Naive thymus-derived CD8-positive, alpha-beta T cell (primary cell): ENCODE results near the gene KDM3A. TPM values are rescaled to one million over a fixed set of nuclear protein-coding genes. Genes with fewer than 3 reads are reported as not detected.

Experiments
- ATAC-seq, 2 donors: fragments of 150-1000 bp; cut with Tn5 transposase in 1 of 2; sonication (Bioruptor Pico), chemical (Tn5 transposase) in 1 of 2; 1 replicate in 1 of 2; 2 replicates in 1 of 2; pipeline ENCODE4 v1.10.0; 2021; ENCODE audit warnings: mild to moderate bottlenecking in 2 of 2, moderate library complexity in 2 of 2
- POLR2A ChIA-PET: fragments of 350-600 bp; sonication (Branson Sonifier 250); formaldehyde crosslinking; loops from one replicate; lab custom pipeline; 2021; ENCODE audit warnings: antibody characterized with exemption; lab: Charles Lee
- DNase-seq, 10 donors: peaks; one replicate each; pipeline versions ENCODE4 v3.0.0 to v3.0.0-alpha.2; 2020 to 2022
- H3K27ac Mint-ChIP-seq, 10 donors: one replicate each; pipeline ENCODE4 v1.8.0; 2020 to 2022; ENCODE audit warnings: mild to moderate bottlenecking in 10 of 10, mixed read lengths in 10 of 10, moderate library complexity in 4 of 10, inconsistent platforms in 1 of 10
- H3K27me3 Mint-ChIP-seq, 5 donors: one replicate each; pipeline ENCODE4 v1.8.0; 2021 to 2022; ENCODE audit warnings: mixed read lengths in 5 of 5
- H3K36me3 Mint-ChIP-seq, 3 donors: one replicate each; pipeline ENCODE4 v1.8.0; 2020 to 2022; ENCODE audit warnings: mixed read lengths in 3 of 3, mild to moderate bottlenecking in 2 of 3, inconsistent platforms in 1 of 3
- H3K4me1 Mint-ChIP-seq, 4 donors: one replicate each; pipeline ENCODE4 v1.8.0; 2021 to 2022; ENCODE audit warnings: mixed read lengths in 4 of 4
- H3K4me3 Mint-ChIP-seq, 10 donors: one replicate each; pipeline ENCODE4 v1.8.0; 2020 to 2022; ENCODE audit warnings: mild to moderate bottlenecking in 10 of 10, mixed read lengths in 10 of 10, moderate library complexity in 6 of 10, inconsistent platforms in 1 of 10
- H3K9me3 Mint-ChIP-seq, 9 donors: one replicate each; pipeline ENCODE4 v1.8.0; 2020 to 2022; ENCODE audit warnings: mixed read lengths in 9 of 9, mild to moderate bottlenecking in 3 of 9, inconsistent platforms in 1 of 9, moderate library complexity in 1 of 9
- polyA plus RNA-seq, 3 donors: library from polyadenylated mRNA; unstranded; fragments of 300-500 nt; fragmentation: Illumina TruSeq; gene quantifications; one replicate each; pipeline ENCODE4 v1.2.3, GENCODE V29; 2021
- total RNA-seq, 8 experiments: library from RNA in 2 of 8; stranded (reverse) in 2 of 8; gene quantifications; one replicate each; pipeline ENCODE4 v1.2.3 and lab custom pipeline; 2021 to 2026

KDM3A gene
- total and polyA plus RNA-seq, 5 experiments from 2014 or later: 12.6 to 194 (median 30.4) TPM

DNA sequence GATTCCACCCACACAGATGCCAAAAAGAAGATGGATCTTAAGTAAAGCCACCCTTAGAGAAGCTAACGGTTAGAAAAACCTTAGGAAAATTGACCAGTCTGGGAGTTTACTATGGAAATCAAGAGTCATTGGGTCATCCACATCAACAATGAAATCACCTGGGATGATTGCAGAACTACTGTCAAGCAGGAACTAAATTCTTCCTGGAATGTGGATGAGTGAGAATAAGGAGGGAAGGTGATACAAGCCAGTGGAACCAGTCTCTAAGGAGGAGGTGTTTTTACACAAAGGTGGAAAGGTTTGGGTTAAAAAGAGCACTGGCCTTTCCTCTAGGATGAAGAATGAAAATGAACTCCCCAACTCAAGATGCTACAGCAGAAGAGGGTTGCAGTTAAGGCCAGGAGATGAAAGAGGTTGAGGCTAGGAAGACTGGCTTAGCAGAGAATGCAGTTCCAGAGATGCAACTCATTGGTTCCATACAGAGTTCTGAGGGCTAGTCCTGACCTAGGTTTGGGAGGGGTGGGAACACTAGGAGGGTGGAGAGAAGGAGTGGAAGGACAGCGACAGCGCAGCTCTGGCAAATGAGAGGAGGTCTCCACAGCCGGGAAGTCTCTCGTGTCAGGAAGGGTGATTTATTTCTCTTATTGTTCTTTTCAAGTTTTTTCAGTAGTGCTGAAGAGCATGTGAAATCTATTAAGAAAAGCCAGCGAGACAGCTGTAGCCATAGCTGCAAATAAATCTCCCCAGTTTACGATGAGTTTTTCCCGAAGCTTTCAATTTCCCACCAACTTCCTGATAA lies 27.7 kb upstream of the KDM3A start:
- POLR2A ChIA-PET: no interaction called here
- DNase-seq (no peak), ATAC-seq (no peak)
- Mint-ChIP-seq H3K36me3 (peaks cover 0 to 15% (median 0%) of the 10 kb centered on the region in 3 donors), H3K27ac (peak overlapping the region in 1 of 10 donors; percentile 18), H3K4me1 (peaks cover 0 to 21% (median 6%) of the 10 kb centered on the region in 4 donors), H3K4me3 (no peak overlapping the region), H3K9me3 (peaks cover 0 to 12% (median 3%) of the 10 kb centered on the region in 9 donors), H3K27me3 (peaks cover 16 to 40% (median 25%) of the 10 kb centered on the region in 5 donors)

DNA sequence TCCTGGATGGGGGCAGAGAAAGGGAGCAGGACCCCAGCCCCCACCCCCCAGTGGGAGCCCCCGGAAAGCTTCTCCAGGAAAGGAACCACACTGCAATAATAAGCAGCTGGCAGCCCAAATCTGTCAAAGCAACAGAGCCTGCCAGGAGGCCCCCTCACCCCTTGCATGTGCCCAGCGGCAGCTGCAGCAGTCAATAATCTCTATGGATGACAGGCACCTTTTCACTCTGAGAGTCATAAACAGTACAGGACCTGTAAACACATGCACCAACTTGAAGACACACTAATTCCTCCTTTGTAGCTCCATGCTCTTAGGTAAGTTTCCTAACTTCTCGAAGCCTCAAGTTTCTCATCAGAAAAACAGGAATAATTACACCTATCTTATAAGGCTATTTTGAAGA lies 26.2 kb upstream of the KDM3A start:
- POLR2A ChIA-PET: no interaction called here
- ATAC-seq (no peak), DNase-seq (no peak)
- Mint-ChIP-seq H3K9me3 (peaks cover 0 to 11% (median 3%) of the 10 kb centered on the region in 9 donors), H3K36me3 (peaks cover 0 to 12% (median 0%) of the 10 kb centered on the region in 3 donors), H3K4me1 (peaks cover 0 to 21% (median 6%) of the 10 kb centered on the region in 4 donors), H3K27ac (no peak overlapping the region), H3K4me3 (no peak overlapping the region), H3K27me3 (peaks cover 14 to 44% (median 27%) of the 10 kb centered on the region in 5 donors)

DNA sequence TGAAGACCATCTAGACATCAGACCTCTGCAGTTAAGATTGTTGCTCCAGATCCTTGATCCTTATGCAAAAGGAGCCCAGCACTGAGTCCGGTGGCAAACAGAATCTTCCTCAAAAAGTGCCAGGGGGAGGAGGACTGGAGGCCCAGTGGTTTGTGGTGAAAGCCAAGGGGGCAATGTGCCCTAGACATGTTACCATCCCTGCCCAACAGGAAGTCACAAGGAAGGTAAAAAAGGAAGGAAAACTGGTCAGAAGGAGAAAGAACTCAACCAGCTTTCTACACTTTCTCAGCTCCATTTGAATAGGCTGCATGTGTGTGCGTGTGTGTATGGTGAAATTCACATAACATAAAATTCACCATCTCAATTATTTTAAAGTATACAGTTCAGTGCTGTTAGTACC lies 25.0 kb upstream of the KDM3A start:
- Mint-ChIP-seq H3K27me3 (peaks cover 14 to 47% (median 30%) of the 10 kb centered on the region in 5 donors), H3K9me3 (peaks cover 0 to 6% (median 2%) of the 10 kb centered on the region in 9 donors), H3K36me3 (peaks cover 0 to 14% (median 0%) of the 10 kb centered on the region in 3 donors), H3K4me3 (no peak overlapping the region), H3K27ac (no peak overlapping the region), H3K4me1 (peaks cover 0 to 21% (median 6%) of the 10 kb centered on the region in 4 donors)
- DNase-seq (no peak), ATAC-seq (no peak)
- POLR2A ChIA-PET: no interaction called here

DNA sequence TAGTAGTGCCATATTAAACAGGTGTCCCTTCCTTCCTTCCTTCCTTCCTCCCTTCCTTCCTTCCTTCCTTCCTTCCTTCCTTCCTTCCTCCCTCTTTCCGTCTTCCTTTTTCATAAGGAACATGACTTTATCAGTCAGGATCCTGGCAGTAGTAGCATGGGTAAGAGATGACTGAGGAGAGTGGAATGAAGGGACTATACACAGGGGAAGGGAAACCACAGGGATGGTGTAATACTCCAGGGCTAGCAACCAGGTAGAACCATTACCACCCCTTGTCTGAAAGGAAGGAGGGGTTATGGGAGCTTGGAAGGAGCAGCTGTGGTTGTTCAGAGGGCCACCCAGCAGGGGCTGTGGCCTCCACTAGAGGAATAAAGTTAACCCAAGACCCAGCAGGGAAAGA lies 23.2 kb upstream of the KDM3A start:
- POLR2A ChIA-PET: interaction anchor here (1.2 kb wide), 1 partner anchor 24 kb away, joined by 4 read pairs; the partner anchor contains the start of gene KDM3A
- H3K27me3 Mint-ChIP-seq: peaks cover 10 to 32% (median 24%) of the 10 kb centered on the region in 5 donors
- H3K9me3 Mint-ChIP-seq: peaks cover 0 to 11% (median 3%) of the 10 kb centered on the region in 9 donors
- no peak overlapping the region for H3K27ac Mint-ChIP-seq
- DNase-seq (no peak), ATAC-seq (no peak)
- H3K4me1 Mint-ChIP-seq: peaks cover 0 to 21% (median 5%) of the 10 kb centered on the region in 4 donors
- H3K36me3 Mint-ChIP-seq: peaks cover 0 to 12% (median 11%) of the 10 kb centered on the region in 3 donors
- H3K4me3 Mint-ChIP-seq: no peak overlapping the region

DNA sequence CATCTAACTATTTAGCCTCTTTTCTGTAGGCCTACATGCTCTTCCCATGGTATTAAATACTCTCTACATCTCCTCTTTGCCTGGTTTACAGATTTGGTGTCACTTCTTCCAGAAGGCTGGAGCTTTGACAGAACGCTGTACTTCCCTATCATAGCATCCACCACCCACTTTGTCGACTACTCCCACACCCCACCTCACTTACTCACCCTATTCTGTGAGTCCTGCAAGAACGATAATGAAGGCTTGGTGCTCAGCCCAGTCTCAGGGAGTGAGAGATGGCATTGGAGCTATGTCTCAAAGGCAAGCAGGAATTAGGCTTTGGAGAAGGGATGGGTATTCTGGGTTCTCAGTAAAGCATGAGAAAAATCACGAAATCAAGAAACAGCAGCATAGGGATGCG lies 20.3 kb upstream of the KDM3A start:
- Mint-ChIP-seq H3K9me3 (peaks cover 0 to 14% (median 3%) of the 10 kb centered on the region in 9 donors), H3K4me1 (peaks cover 0 to 3% (median 0%) of the 10 kb centered on the region in 4 donors), H3K4me3 (no peak overlapping the region), H3K36me3 (peaks cover 0 to 19% (median 10%) of the 10 kb centered on the region in 3 donors), H3K27ac (no peak overlapping the region), H3K27me3 (peaks cover 11 to 34% (median 18%) of the 10 kb centered on the region in 5 donors)
- ATAC-seq: no peak
- POLR2A ChIA-PET: no interaction called here
- DNase-seq: no peak

DNA sequence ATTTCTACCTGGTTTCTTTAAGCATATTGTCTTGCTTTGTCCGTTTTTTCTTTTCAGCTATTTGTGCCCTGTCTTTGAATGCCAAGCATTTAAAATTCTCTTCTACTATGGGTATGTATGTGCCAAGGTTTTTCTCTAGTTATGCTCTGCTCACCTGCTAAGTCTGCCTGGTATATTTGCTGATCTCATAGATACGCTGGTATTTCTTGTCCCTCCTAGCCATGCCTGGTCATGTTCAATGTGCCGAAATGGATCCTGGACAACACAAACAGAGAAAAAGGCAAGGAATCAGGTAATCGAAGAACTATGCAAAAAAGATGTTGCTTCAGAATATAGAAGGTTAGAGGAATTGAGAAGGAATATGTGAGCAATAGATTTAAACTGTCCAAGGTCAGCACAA lies 14.9 kb upstream of the KDM3A start:
- Mint-ChIP-seq H3K27me3 (peaks cover 0 to 40% (median 16%) of the 10 kb centered on the region in 5 donors), H3K27ac (no peak overlapping the region), H3K36me3 (peaks cover 0 to 24% (median 11%) of the 10 kb centered on the region in 3 donors), H3K4me3 (no peak overlapping the region), H3K9me3 (peaks cover 0 to 17% (median 12%) of the 10 kb centered on the region in 9 donors), H3K4me1 (no peaks in the 10 kb centered on the region)
- ATAC-seq: no peak
- DNase-seq: no peak
- POLR2A ChIA-PET: no interaction called here

- Mint-ChIP-seq H3K4me1 (no peaks in the 10 kb centered on the region), H3K36me3 (peaks cover 0 to 10% (median 6%) of the 10 kb centered on the region in 3 donors), H3K4me3 (no peak overlapping the region), H3K27ac (no peak overlapping the region), H3K27me3 (peaks cover 0 to 28% (median 6%) of the 10 kb centered on the region in 5 donors), H3K9me3 (peaks cover 0 to 11% (median 5%) of the 10 kb centered on the region in 9 donors)
- POLR2A ChIA-PET: interaction anchor here (1.9 kb wide), 1 partner anchor 12 kb away, joined by 7 read pairs; the partner anchor contains the start of gene KDM3A
- ATAC-seq (no peak), DNase-seq (no peak)
Observed at GRCh38 chr2:86429335-86429734, 11.8 kb upstream of the KDM3A start.

DNA sequence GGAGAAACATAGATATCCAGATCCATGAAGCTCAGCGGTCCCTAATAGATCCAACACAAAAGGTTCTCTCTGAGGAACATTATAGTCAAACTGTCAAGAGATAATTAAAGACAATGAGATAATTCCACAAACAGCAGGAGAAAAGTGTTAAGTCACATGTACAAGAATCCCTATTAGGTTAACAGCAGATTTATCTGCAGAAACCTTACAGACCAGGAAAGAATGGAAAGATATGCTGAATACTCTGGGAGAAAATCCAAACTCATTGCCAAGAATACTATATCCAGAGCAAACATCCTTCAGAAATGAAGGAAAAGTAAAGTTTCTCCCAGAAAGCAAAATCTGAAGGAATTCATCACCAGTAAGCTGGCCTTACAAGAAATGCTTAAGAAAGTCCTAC lies 10.8 kb upstream of the KDM3A start:
- Mint-ChIP-seq H3K9me3 (peaks cover 0 to 11% (median 5%) of the 10 kb centered on the region in 9 donors), H3K27ac (no peak overlapping the region), H3K4me1 (no peaks in the 10 kb centered on the region), H3K36me3 (peaks cover 0 to 10% (median 6%) of the 10 kb centered on the region in 3 donors), H3K4me3 (no peak overlapping the region), H3K27me3 (peaks cover 0 to 25% (median 6%) of the 10 kb centered on the region in 5 donors)
- DNase-seq (no peak), ATAC-seq (no peak)
- POLR2A ChIA-PET: no interaction called here

DNA sequence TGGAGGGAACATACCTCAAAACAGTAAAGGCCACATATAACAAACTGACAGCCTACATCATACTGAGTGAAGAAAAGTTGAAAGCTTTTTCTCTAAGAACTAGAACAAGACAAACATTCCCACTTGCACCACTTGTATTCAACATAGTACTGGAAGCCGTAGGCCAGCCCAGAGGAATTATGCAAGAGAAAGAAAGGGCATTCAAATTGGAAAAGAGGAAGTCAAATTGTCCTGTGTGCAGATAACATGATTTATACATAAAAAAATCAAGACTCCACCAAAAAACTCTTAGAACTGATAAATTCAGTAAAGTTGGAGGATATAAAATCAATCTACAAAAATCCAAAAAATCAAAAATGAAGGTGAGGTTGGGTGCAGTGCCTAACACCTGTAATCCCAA lies 8.0 kb upstream of the KDM3A start:
- ATAC-seq (no peak), DNase-seq (no peak)
- H3K4me3 Mint-ChIP-seq: no peak overlapping the region
- POLR2A ChIA-PET: no interaction called here
- H3K4me1 Mint-ChIP-seq: no peaks in the 10 kb centered on the region
- peaks cover 0 to 13% (median 2%) of the 10 kb centered on the region in 5 donors for H3K27me3 Mint-ChIP-seq
- H3K36me3 Mint-ChIP-seq: peaks cover 0 to 16% (median 10%) of the 10 kb centered on the region in 3 donors
- H3K9me3 Mint-ChIP-seq: peaks cover 0 to 20% (median 10%) of the 10 kb centered on the region in 9 donors
- no peak overlapping the region for H3K27ac Mint-ChIP-seq

GRCh38 chr2:86434290-86434689 lies 6.9 kb upstream of the KDM3A start:
- Mint-ChIP-seq H3K27ac (no peak overlapping the region), H3K9me3 (peaks cover 0 to 26% (median 15%) of the 10 kb centered on the region in 9 donors), H3K4me3 (no peak overlapping the region), H3K4me1 (no peaks in the 10 kb centered on the region), H3K36me3 (peaks cover 0 to 16% (median 14%) of the 10 kb centered on the region in 3 donors), H3K27me3 (peaks cover 0 to 10% (median 2%) of the 10 kb centered on the region in 5 donors)
- POLR2A ChIA-PET: no interaction called here
- no peak for ATAC-seq
- DNase-seq: no peak

DNA sequence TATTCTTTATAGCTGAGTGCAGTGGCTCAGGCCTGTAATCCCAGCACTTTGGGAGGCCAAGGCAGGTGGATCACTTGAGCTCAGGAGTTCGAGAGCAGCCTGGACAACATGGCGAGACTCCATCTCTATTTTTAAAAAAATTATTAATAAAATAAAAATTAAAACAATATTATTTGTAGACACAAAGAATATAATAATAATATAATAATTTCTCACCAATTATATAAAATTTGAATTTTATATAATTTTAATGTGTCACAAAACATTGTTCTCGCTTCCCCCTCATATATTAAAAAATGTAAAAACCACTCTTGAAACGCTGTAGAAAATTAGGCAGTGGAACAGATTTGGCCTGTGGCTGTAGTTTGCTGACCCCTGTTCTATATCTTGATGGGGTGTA lies 5.6 kb upstream of the KDM3A start:
- Mint-ChIP-seq H3K4me3 (no peak overlapping the region), H3K27ac (no peak overlapping the region)
- POLR2A ChIA-PET: no interaction called here

DNA sequence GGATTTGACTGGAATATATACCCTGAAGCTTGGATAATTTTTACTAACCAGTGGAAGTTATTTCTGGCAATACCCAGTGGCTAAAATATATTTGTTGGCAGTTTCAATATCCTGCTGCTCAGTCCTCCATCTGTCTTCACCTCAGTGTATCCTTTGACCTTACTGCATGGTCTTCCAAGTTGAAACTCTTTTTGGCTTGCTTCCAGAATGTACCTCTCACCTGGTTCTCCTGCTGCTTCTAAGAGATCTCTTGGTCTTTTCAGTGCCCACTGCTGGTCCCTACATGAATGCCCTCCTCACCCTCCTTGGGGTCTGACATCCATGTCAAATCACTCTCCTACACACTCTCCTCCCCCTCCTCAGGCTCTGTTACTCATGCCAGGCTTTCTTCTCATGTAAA lies 4.8 kb upstream of the KDM3A start:
- POLR2A ChIA-PET: no interaction called here
- no peak overlapping the region for H3K4me3 Mint-ChIP-seq
- peaks cover 7 to 12% (median 8%) of the 10 kb centered on the region in 4 donors for H3K4me1 Mint-ChIP-seq
- no peak overlapping the region for H3K27ac Mint-ChIP-seq
- ATAC-seq (no peak), DNase-seq (no peak)
- peaks cover 0 to 3% (median 0%) of the 10 kb centered on the region in 5 donors for H3K27me3 Mint-ChIP-seq
- H3K9me3 Mint-ChIP-seq: peaks cover 9 to 37% (median 25%) of the 10 kb centered on the region in 9 donors
- H3K36me3 Mint-ChIP-seq: peaks cover 4 to 25% (median 21%) of the 10 kb centered on the region in 3 donors

More for the DNA sequence above, 5.6 kb upstream of the KDM3A start:
- ATAC-seq: no peak
- H3K9me3 Mint-ChIP-seq: peaks cover 8 to 33% (median 20%) of the 10 kb centered on the region in 9 donors
- H3K36me3 Mint-ChIP-seq: peaks cover 3 to 25% (median 21%) of the 10 kb centered on the region in 3 donors
- H3K27me3 Mint-ChIP-seq: peaks cover 0 to 6% (median 0%) of the 10 kb centered on the region in 5 donors
- no peak for DNase-seq
- peaks cover under 1 to 4% (median 3%) of the 10 kb centered on the region in 4 donors for H3K4me1 Mint-ChIP-seq
